ENCODE results near the gene LUZP4.
"Not testable (repeated sequence)": the region's sequence is repeated elsewhere in the genome, so short reads cannot be mapped to it uniquely, and the experiment has no call there.

The LUZP4 gene

GRCh38 chrX:115337491-115338144 is 48.1 kb downstream of the LUZP4 start:
- DNase-seq, result no peak

GRCh38 chrX:115339441-115340025 is 50.0 kb downstream of the LUZP4 start:
- no peak for DNase-seq

DNA sequence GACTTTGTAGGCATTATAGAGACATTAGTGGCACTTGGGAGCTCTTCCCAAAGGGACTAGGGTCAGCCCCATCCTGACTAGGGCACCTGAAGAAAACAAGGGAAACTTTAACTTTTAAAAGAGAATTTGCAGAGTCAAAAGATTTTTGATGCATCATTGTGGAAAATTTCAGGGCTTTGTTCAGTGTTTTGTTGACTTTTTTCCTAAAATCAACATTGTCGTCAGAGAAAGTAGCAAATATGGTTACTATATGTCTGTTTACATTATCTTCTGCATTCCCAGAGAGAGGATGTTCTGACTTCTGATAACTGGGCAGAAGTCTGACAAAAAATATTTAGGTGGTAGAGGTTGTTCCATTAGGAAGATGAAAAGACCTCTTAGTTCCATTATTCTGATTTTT is 51.9 kb downstream of the LUZP4 start:
- no peak for DNase-seq

- DNase-seq, result peak; percentile 71 to 88
Measured at GRCh38 chrX:115344885-115345614, 55.5 kb downstream of the LUZP4 start.

GRCh38 chrX:115345615-115346014 is 56.1 kb downstream of the LUZP4 start:
- no peak for DNase-seq

- DNase-seq, result not testable (repeated sequence)
Measured at GRCh38 chrX:115346738-115347137, 57.2 kb downstream of the LUZP4 start.

GRCh38 chrX:115348446-115349225 is 59.1 kb downstream of the LUZP4 start:
- DNase-seq, result no peak

DNA sequence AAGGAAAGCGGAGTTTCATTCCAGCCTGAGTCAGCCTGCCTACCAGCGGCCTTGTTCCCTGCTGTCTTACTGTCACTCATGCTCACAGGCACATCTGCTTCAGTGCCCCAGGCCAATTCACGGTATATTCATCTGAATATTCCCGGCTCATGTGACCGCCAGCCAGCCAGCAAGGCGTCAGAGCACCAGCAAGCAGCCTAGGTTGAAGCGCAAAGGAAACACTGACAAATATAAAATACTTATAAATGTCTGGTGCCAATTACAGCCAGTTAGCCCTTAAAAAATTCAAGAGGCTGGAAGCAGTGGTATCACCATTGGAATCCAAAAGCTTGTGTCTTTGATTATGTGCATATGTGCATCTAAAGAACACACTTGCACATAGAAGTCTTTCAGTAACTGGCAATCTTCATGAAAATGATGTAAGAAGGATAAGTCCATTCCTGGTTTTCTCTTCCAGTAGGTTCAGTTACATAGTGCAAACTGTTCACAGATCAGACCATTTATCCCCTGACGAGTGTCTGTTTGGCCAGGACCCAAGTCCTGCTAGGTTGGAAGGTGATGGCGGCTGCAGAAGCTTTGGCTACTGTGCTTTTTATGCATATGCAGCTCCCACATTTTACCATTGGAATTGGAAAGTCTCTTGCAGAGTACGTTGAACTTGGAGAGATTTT is 61.3 kb downstream of the LUZP4 start:
- DNase-seq, result no peak

- no peak for DNase-seq
Measured at GRCh38 chrX:115356369-115356768, 66.9 kb downstream of the LUZP4 start.
